Left lung (tissue), 10 donors: ENCODE results near the gene PHACTR4. TPM values are rescaled to one million over a fixed set of nuclear protein-coding genes. Genes with fewer than 3 reads are reported as not detected.
"Not testable (repeated sequence)": the region's sequence is repeated elsewhere in the genome, so short reads cannot be mapped to it uniquely, and the experiment has no call there.

Experiments
- ATAC-seq: fragments of 200-7000 bp; cut with Tn5 transposase; one replicate; pipeline ENCODE4 v1.9.1; 2020; ENCODE audit warnings: moderate library complexity
- DNase-seq, 4 donors: peaks; one replicate each; pipeline ENCODE4 v3.0.0-alpha.2; 2013 to 2020
- H3K27ac ChIP-seq, 2 donors: fragments of 200-600 bp; sonication (generic) in 1 of 2; one replicate each; pipeline versions ENCODE4 v1.5.0 to v1.8.0; 2020 to 2021
- H3K27me3 ChIP-seq, 2 donors: fragments of 200-600 bp; sonication (generic) in 1 of 2; one replicate each; pipeline versions ENCODE4 v1.5.0 to v1.8.0; 2020 to 2021
- H3K36me3 ChIP-seq, 2 donors: fragments of 200-600 bp; sonication (generic) in 1 of 2; one replicate each; pipeline versions ENCODE4 v1.5.0 to v1.8.0; 2020 to 2021
- H3K4me1 ChIP-seq, 2 donors: fragments of 200-600 bp; one replicate each; pipeline ENCODE4 v1.8.0; 2021
- H3K4me3 ChIP-seq, 2 donors: fragments of 200-600 bp; sonication (generic) in 1 of 2; one replicate each; pipeline versions ENCODE4 v1.5.0 to v1.8.0; 2020 to 2021; ENCODE audit warnings: mild to moderate bottlenecking in 1 of 2
- H3K9me3 ChIP-seq, 2 donors: fragments of 200-600 bp; sonication (generic) in 1 of 2; one replicate each; pipeline versions ENCODE4 v1.5.0 to v1.8.0; 2020 to 2021
- CTCF ChIP-seq, 2 donors: fragments of 200-600 bp; sonication (generic) in 1 of 2; IDR thresholded peaks; one replicate each; pipeline versions ENCODE4 v1.5.0 to v1.8.0; 2021; ENCODE audit warnings: antibody characterized with exemption in 2 of 2
- intact Hi-C, 2 donors: fragments of 100-400 bp; cut with DNase I; formaldehyde crosslinking; loops; one replicate each; pipeline versions ENCODE4 v1.11.2 to v1.14.2; 2022
- polyA plus RNA-seq, 6 donors: library from polyadenylated mRNA; unstranded; fragments of 120-200 nt; gene quantifications; one replicate each; pipeline ENCODE4 v1.2.1, GENCODE V29; 2013; ENCODE audit not compliant: insufficient read length in 6 of 6
- total RNA-seq, 2 donors: library from RNA; stranded (reverse); fragmentation: NEBNext Ultra II Directional; extraction: Animal tissue kit (Norgen Biotek cat#: 25700); gene quantifications; one replicate each; pipeline ENCODE4 v1.2.1, GENCODE V29; 2021
- donor health status: DM: no; HTN: yes; CAD: no.
- donor health status: DM: no; HTN: no; CAD: no.

The PHACTR4 gene
- total and polyA plus RNA-seq, 8 donors: 39.7 to 73.8 (median 65.6) TPM

- Histone ChIP-seq H3K4me1 (peaks cover 4 to 23% of the 10 kb centered on the region in 2 donors), H3K27ac (peak overlapping the region; percentile 19 to 46), H3K36me3 (peaks cover 0 to 12% of the 10 kb centered on the region in 2 donors), H3K9me3 (no peaks in the 10 kb centered on the region), H3K4me3 (no peak overlapping the region), H3K27me3 (no peaks in the 10 kb centered on the region)
- ATAC-seq (peak; percentile 24), DNase-seq (no peak)
- intact Hi-C loops: no loop called here
- TF ChIP-seq CTCF (IDR thresholded peaks at IDR 0.05): no peak
Observed at GRCh38 chr1:28456078-28456477, 86.5 kb downstream of the PHACTR4 start.

DNA sequence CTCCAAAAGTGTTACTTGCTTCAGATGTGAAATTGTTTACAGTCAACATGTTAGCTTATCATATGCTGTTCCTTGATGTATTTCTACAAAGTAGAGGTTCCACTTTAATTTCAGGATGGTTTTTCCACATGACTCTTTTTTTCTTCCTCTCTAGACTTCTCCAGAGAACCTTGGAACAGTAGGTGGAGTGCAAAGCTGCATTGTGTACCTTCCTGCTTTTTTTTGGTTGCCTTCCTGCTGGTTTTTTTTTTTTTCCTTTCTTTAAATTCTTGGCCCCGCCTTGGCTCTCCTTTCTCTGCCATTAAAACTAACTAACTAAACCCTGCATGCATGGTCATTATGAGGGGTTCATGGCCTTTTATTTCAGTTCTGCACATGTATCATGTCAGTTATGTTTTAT, 88.1 kb downstream of the PHACTR4 start:
- peaks cover 0 to 25% of the 10 kb centered on the region in 2 donors for H3K36me3 ChIP-seq
- peaks cover 4 to 23% of the 10 kb centered on the region in 2 donors for H3K4me1 ChIP-seq
- no peak for TF ChIP-seq CTCF (IDR thresholded peaks at IDR 0.05)
- intact Hi-C loops: no loop called here
- DNase-seq: no peak
- no peak overlapping the region for H3K27ac ChIP-seq
- no peak for ATAC-seq
- no peaks in the 10 kb centered on the region for H3K9me3 ChIP-seq
- H3K27me3 ChIP-seq: no peaks in the 10 kb centered on the region
- no peak overlapping the region for H3K4me3 ChIP-seq

DNA sequence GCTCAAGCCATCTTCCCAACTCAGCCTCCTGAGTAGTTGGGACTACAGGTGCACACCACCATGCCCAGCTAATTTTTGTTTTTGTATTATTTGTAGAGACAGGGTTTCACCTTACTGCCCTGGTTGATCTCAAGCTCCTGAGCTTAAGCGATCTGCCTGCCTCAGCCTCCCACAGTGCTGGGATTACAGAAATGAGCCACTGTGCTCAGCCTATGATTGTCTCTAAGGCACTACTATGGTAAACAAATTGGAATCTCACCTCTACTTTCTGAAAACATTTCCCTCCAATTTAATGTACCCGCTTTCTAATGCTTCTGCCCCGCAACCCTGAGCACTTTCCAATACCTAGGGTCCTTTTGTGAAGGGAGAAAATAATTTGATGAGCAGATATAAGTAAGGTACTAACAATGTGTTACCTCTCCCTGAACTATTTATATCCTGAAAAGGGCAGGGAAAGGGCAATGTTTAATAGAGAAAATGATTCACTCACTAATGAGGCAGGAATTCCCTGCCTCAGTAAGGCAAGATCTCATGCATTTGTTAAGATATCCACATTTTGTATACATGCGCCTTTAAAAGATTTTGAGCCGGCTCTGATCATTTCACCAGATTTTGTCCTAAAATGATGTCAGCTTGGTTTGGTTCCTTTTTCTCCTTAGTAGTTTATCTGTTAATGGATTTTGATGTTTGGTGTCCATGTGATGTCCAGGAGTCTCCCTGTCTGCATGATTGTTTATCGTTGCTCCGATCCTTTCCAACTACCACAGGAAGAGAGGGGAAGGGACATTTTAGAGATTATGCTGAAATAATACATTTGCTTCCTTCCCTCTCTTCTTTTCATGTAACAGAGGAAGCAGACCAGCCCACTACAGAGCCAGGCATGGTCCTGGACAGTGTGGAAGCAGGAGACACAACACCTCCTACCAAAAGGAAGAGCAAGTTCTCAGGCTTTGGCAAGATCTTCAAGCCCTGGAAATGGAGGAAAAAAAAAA, 89.0 kb downstream of the PHACTR4 start:
- ATAC-seq (no peak), DNase-seq (no peak)
- Histone ChIP-seq H3K27ac (peak overlapping the region; percentile 21 to 39), H3K9me3 (no peaks in the 10 kb centered on the region), H3K36me3 (peaks cover 0 to 32% of the 10 kb centered on the region in 2 donors), H3K4me3 (no peak overlapping the region), H3K27me3 (no peaks in the 10 kb centered on the region), H3K4me1 (peaks cover 4 to 23% of the 10 kb centered on the region in 2 donors)
- intact Hi-C loops: no loop called here
- TF ChIP-seq CTCF (IDR thresholded peaks at IDR 0.05): no peak

DNA sequence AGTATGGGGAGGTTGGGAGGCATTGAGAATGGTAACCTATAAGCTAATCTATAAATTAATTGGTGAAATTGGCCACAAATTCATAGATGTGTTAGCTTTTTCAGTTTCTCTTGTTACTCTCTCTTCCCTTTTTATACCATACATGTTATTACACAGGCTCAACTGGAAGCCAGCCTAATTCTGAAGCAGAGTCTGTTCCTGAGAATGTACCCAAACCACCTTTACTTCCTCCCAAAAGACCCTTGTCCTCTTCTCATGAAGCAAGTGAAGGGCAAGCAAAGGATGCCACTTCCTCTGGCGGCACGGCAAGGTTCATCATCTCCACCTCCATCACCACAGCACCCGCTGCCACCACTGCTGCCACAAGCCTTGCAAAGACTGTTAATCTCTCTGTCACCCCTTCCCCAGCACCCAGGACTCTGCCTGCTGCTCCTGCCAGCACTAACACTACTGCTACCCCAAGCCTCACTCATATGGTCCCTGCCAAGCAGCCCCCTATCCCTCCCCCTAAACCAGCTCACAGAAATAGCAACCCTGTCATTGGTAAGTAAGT, 96.8 kb downstream of the PHACTR4 start:
- no peaks in the 10 kb centered on the region for H3K4me1 ChIP-seq
- no peak overlapping the region for H3K4me3 ChIP-seq
- H3K27me3 ChIP-seq: no peaks in the 10 kb centered on the region
- H3K27ac ChIP-seq: no peak overlapping the region
- DNase-seq (no peak), ATAC-seq (no peak)
- TF ChIP-seq CTCF (IDR thresholded peaks at IDR 0.05): no peak
- intact Hi-C loops: no loop called here
- peaks cover 0 to 71% of the 10 kb centered on the region in 2 donors for H3K36me3 ChIP-seq
- H3K9me3 ChIP-seq: no peaks in the 10 kb centered on the region

- H3K4me3 ChIP-seq: no peak overlapping the region
- DNase-seq (no peak), ATAC-seq (no peak)
- no peaks in the 10 kb centered on the region for H3K4me1 ChIP-seq
- H3K27ac ChIP-seq: no peak overlapping the region
- H3K9me3 ChIP-seq: no peaks in the 10 kb centered on the region
- intact Hi-C loops: no loop called here
- H3K36me3 ChIP-seq: peaks cover 0 to 72% of the 10 kb centered on the region in 2 donors
- no peaks in the 10 kb centered on the region for H3K27me3 ChIP-seq
- no peak for TF ChIP-seq CTCF (IDR thresholded peaks at IDR 0.05)
Observed at GRCh38 chr1:28470146-28470545, 100.6 kb downstream of the PHACTR4 start.

DNA sequence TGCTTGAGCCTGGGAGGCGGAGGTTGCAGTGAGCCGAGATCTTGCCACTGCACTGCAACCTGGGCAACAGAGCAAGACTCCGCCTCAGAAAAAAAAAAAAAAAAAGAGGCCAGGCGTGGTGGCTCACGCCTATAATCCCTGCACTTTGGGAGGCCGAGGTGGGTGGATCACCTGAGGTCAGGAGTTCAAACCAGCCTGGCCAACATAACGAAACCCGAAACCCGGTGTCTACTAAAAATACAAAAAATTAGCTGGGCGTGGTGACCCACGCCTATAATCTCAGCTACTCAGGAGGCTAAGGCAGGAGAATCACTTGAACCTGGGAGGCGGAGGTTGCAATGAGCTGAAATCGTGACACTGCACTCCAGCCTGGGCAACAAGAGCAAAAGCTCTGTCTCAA, 110.0 kb downstream of the PHACTR4 start:
- ATAC-seq, intact Hi-C loops: not testable (repeated sequence)
- H3K36me3 ChIP-seq: peaks cover 3 to 96% of the 10 kb centered on the region in 2 donors

More for the DNA sequence above, 110.0 kb downstream of the PHACTR4 start:
- not testable (repeated sequence) for DNase-seq, H3K27me3 ChIP-seq, H3K27ac ChIP-seq, H3K9me3 ChIP-seq, H3K4me3 ChIP-seq, H3K4me1 ChIP-seq
